Type B pancreatic cell (in vitro differentiated cells): ENCODE measurements around the gene HLA-F. TPM values are rescaled to one million over a fixed set of nuclear protein-coding genes. Genes with fewer than 3 reads are reported as not detected.

ENCODE experiments used
- DNase-seq: peaks from one replicate; pipeline ENCODE4 v3.0.0; 2021; ENCODE audit warnings: mixed read lengths; ENCODE audit not compliant: unreplicated experiment; ENCODE audit errors: extremely low spot score
- H3K27ac Mint-ChIP-seq: 2 replicates; pipeline ENCODE4 v1.8.0; 2021; ENCODE audit warnings: mild to moderate bottlenecking, mixed read lengths
- H3K27me3 Mint-ChIP-seq: 2 replicates; pipeline ENCODE4 v1.8.0; 2021; ENCODE audit warnings: mixed read lengths
- H3K36me3 Mint-ChIP-seq: 2 replicates; pipeline ENCODE4 v1.8.0; 2021; ENCODE audit warnings: mixed read lengths
- H3K4me1 Mint-ChIP-seq: one replicate; pipeline ENCODE4 v1.8.0; 2021; ENCODE audit warnings: mixed read lengths; ENCODE audit not compliant: unreplicated experiment
- H3K4me3 Mint-ChIP-seq: 2 replicates; pipeline ENCODE4 v1.8.0; 2021; ENCODE audit warnings: mild to moderate bottlenecking, mixed read lengths
- H3K9me3 Mint-ChIP-seq: 2 replicates; pipeline ENCODE4 v1.8.0; 2021; ENCODE audit warnings: mixed read lengths
- total RNA-seq: library from RNA; stranded (reverse); gene quantifications from 2 replicates; pipeline ENCODE4 v1.2.1, GENCODE V29; 2021; ENCODE audit warnings: low replicate concordance
- TF ChIP-seq, protein P1 (sequence below): fragments of 200-600 bp; sonication (generic); conservative IDR thresholded peaks from 2 replicates; pipeline ENCODE4 v1.5.0; 2021; ENCODE audit warnings: antibody characterized with exemption, mild to moderate bottlenecking

HLA-F gene
- total RNA-seq, 1 donor from 2014 or later = 2.8 TPM

DNA sequence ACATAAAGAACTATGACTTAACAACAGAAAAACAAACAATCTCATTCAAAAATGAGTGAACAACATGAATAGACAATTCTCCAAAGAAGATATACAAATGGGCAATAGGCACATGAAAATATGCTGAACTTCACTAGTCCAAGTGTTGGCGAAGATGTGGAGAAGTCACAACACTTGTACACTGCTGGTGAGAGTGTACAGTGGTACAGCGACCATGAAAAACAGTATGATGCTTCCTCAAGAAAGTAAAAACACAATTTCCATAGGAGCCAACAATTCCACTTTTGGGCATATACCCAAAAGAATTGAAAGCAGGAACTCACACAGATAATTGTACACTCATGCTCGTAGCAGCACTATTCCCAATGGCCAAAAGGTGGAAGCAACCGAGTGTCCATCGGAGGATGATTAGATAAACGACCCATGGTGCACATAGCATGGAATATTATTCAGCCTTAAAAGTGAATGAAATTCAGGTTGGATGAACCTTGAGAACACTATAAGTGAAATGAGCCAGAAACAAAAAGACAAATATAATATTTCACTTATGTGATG is 6.6 kb downstream of the HLA-F start:
- H3K36me3 Mint-ChIP-seq = no peaks in the 10 kb centered on the region
- no peak for DNase-seq
- peaks cover 86% of the 10 kb centered on the region for H3K27me3 Mint-ChIP-seq
- H3K4me1 Mint-ChIP-seq = no peaks in the 10 kb centered on the region
- H3K9me3 Mint-ChIP-seq = no peaks in the 10 kb centered on the region
- no peak overlapping the region for H3K4me3 Mint-ChIP-seq
- H3K27ac Mint-ChIP-seq = no peak overlapping the region
- TF ChIP-seq, protein P1, sequence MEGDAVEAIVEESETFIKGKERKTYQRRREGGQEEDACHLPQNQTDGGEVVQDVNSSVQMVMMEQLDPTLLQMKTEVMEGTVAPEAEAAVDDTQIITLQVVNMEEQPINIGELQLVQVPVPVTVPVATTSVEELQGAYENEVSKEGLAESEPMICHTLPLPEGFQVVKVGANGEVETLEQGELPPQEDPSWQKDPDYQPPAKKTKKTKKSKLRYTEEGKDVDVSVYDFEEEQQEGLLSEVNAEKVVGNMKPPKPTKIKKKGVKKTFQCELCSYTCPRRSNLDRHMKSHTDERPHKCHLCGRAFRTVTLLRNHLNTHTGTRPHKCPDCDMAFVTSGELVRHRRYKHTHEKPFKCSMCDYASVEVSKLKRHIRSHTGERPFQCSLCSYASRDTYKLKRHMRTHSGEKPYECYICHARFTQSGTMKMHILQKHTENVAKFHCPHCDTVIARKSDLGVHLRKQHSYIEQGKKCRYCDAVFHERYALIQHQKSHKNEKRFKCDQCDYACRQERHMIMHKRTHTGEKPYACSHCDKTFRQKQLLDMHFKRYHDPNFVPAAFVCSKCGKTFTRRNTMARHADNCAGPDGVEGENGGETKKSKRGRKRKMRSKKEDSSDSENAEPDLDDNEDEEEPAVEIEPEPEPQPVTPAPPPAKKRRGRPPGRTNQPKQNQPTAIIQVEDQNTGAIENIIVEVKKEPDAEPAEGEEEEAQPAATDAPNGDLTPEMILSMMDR = no peak

DNA sequence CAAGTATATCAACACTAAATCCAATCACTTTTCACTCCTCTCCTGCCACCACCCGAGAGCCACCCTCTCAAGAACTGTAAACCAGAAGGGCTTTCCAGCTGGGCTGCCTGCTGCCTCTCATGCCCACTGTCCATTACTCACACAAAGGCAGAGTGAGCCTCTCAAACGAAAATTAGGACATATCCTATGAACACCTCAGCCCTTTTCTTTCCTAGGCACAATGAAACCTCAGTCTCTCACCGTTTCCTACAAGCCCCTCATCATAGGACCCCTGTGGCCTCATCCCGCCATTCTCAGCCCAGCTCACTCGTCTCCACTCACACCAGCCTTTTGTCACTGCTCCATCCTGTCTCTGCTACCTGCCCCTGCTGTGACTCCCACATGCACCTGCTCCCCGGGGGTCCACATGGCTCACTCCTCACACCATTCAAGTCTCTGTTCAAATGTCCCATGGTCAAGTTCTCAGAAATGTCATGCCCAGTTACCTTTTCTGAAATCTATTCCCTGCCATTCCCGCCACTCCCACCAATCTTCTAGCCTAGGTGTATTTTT is 7.4 kb downstream of the HLA-F start:
- DNase-seq = no peak
- Mint-ChIP-seq H3K9me3 (no peaks in the 10 kb centered on the region), H3K4me3 (no peak overlapping the region), H3K4me1 (no peaks in the 10 kb centered on the region), H3K27ac (no peak overlapping the region), H3K36me3 (no peaks in the 10 kb centered on the region), H3K27me3 (peaks cover 81% of the 10 kb centered on the region)
- TF ChIP-seq, protein P1 = no peak

DNA sequence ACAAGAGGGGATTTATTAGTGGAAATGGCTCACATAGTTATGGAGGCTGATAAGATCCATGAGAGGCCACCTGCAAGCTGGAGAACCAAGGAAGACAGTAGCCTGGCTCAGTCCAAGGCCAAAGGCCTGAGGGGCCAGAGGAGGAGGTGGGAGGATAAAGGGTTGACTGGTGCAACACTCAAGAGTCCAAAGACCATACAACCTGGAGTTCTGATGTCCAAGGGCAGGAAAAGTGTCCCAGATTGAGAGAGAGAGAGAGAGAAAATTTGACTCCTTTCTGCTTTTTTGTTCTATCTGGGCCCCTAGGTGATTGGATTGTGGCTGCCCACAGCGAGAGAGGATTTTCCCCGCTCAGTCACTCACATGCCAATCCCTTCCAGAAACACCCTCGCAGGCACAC is 8.0 kb downstream of the HLA-F start:
- TF ChIP-seq, protein P1 = no peak
- Mint-ChIP-seq H3K4me3 (no peak overlapping the region), H3K27ac (no peak overlapping the region), H3K4me1 (no peaks in the 10 kb centered on the region), H3K27me3 (peaks cover 81% of the 10 kb centered on the region), H3K9me3 (no peaks in the 10 kb centered on the region), H3K36me3 (no peaks in the 10 kb centered on the region)
- DNase-seq = no peak

DNA sequence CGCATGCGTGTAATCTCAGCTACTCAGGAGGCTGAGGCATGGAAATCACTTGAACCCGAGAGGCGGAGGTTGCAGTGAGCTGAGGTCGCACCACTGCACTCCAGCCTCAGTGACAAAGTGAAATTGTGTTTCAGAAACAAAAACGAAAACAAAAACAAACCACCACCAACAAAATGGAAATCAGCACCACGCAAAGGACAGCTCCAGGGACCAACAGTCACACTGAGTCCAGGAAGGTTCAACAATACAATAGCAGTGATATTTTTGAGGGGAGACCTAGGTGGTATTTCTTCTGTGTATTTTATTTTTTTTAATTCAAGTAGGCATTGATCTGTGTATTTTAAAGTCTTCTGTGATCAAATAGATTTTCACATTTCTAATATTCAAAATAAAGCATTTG is 9.8 kb downstream of the HLA-F start:
- Mint-ChIP-seq H3K4me1 (no peaks in the 10 kb centered on the region), H3K9me3 (no peaks in the 10 kb centered on the region), H3K27me3 (peaks cover 72% of the 10 kb centered on the region), H3K27ac (no peak overlapping the region), H3K36me3 (no peaks in the 10 kb centered on the region), H3K4me3 (no peak overlapping the region)
- TF ChIP-seq, protein P1 = no peak
- no peak for DNase-seq

DNA sequence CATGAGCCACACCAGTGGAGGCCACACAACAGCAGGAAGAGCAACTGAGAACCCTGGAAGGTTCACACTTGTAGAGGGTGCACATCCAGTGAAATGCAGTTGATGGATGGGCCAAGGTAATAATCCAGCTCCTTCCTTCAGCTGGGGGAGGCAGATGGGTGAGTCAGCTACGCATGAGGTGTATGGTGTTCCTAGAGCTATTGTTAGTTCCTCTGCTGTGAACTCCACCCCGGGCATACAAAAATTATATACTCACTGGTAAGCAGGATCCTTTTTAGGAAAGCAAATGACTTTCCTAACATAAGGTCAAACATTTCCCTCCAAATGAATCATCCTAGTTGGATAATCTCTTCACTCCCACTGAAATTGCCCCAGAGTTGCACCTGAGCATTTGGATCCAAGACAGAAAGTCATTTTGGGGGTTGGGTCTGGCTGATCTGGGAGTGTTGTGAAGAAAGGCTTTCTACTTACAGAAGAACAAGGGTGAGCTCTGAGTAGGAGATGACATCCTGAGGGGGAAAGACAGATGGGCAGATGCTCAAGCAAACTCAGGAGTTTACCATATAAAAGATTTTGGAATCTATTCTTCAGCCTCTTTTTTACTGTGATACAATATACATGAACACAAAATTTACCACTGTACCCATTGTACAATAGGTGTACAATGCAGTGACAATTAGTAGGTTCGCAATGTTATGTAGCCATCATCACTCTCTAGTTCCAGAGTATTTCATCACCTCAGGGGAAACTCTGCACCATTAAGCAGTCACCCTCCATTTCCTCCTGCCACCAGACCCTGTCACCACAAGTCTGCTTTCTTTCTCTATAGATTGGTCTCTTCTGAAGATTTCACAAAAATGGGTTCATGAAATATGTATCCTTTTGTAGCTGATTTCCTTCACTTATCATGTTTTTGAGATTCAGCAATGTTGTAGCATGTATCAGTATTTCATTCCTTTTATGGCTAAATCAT is 11.1 kb downstream of the HLA-F start:
- TF ChIP-seq, protein P1 = no peak
- no peaks in the 10 kb centered on the region for H3K4me1 Mint-ChIP-seq
- H3K4me3 Mint-ChIP-seq = no peak overlapping the region
- peaks cover 72% of the 10 kb centered on the region for H3K27me3 Mint-ChIP-seq
- H3K9me3 Mint-ChIP-seq = no peaks in the 10 kb centered on the region
- no peaks in the 10 kb centered on the region for H3K36me3 Mint-ChIP-seq
- no peak for DNase-seq
- no peak overlapping the region for H3K27ac Mint-ChIP-seq
